ENCODE results near the gene CEP72.
"Not testable (repeated sequence)": the region's sequence is repeated elsewhere in the genome, so short reads cannot be mapped to it uniquely, and the experiment has no call there.

The CEP72 gene

DNA sequence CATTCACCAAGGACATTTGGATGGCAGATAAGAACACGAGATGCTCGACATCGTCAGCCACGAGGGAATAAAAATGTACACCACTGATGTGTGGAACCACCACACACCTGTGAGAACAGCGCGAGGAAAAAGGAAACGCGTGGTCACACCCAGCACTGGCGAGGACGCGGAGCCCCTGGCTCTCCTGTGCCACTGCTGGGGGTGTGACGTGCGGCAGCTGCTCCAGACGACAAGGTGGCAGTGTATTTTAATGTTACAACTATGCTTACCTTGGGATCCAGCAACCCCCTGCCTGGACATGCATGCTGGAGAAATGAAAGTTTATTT is 13.6 kb upstream of the CEP72 start:
- DNase-seq (ENCODE audit: low spot score), result no peak

DNA sequence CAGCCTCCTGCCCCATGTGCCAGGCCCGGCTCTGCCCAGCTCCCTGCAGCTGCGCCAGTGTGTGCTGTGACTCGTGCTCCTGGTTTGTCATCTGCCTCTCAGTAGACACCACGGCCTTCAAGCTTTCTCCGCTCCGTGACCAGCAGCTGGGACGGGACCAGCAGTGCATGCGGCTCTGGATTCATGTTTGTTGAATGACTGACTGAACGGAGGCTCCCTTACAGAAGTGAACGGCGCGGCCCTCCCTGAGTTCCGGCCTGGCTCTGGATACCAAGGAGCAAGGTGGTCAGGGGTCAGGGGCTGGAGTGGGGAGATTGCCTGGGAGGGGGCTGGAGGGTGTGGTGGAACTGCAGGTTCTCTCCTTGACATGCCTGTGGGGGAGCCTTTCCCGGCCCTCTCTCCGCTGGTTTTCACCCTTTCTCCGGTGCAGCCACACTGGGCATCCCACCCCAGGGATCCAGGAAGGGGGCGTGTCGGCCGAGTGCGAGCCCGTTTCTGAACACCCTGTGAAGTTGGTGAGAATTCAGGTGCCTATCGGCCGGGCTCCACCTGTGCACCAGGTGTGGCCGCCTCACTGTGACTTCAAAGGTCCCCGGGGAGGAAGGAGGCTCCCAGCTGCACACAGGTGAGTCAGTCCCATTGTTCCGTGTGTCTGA is 11.1 kb upstream of the CEP72 start:
- DNase-seq (ENCODE audit: low spot score), result no peak

DNA sequence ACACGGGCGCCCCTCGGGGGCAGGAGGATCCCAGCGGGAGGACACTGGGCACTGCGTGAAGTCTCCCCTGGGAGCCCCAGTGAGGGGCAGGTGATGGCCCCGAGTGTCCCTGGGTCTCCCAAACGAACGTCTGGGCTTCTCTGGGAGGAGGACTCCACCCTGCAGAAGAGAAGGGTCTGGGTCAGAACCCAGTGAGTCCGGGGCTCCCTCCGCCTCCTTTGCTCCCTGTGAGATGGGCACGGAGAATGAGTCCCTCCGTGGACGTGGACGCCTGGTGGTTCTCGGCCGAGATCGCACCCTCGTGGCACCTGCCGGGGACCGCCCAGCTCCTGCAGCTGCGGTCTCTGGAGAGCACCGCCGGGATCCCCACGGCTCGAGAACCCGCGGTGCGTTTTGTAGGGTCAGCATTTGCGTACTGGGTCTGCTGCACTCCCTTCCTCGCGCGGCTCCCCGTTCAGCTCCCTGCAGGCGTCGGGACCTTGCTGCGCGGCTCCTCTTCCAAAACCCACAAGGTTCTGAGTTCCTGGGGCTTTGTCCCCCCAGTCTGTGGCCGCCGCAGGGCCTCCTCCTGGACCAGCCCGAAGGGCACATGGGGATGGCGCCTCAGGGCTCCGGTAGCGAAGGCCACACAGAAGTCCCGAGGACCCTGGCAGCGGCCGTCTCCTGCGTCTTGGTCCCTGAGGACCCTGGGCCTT is 10.2 kb upstream of the CEP72 start:
- no peak for DNase-seq (ENCODE audit: low spot score)

DNA sequence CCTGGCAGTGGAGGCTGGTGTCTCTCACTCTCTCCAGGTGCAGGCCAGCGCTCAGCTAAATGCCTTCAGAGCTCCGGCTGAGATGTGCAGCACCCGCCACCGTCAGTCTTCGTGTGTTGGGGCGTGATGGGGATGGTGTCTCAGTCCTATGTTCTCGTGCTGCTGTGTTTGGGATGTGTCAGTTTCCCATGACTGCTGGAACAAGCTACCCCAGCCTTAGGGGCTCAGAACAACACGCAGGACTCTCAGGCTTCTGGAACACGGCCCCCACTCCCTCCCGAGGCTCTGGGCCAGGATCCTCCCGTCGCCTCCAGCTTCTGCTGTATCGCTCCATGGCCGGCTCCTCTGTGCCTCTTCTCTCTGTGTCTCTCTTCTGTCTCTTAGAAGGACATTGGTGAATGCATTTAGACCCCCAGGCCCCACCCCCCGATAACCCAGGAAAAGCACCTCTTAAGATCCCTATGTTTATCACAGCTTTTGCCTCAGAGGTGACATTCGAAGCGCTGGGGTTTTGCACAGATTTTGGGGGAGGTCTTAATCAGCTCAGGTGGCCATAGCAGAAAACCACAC is 9.6 kb upstream of the CEP72 start:
- DNase-seq (ENCODE audit: low spot score), result no peak

DNA sequence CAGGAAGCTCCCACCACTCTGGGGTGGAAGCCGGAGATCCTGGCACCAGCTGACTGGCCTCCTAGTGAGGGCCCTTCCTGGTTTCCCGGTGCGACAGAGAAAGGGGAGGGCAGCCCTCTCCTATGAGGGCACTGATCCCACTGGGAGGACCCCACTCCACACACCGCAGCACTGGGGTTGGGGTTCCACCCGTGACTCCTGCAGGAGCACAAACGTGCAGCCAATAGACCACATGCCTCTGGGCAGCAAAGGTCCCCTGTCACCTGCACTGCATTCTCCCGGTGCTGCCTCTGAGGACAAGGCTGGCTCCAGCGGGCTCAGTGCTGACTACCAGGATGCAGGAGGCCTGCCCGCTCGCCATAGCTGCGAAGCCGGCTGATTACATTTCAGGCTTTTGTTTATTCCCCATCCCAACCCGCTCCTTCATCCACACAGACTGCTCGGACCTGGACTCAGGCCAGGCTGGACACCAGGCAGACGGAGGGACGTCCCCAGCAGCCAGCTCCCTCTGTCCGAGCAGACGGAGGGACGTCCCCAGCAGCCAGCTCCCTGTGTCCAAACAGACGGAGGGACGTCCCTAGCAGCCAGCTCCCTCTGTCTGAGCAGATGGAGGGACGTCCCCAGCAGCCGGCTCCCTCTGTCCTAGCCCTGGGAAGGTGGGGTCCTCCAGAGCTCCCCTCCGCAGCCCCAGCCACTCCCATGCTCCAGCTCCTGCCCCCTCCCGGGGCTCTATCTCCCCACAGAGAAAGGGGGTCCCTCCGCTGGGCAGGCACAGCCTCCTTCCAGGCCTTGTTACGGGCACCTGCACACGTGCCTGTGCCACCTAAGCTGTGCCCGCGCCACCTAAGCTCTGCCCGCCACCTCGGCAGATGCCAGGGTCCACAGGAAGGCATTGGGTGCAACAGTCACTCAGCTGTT is 8.8 kb upstream of the CEP72 start:
- DNase-seq (ENCODE audit: low spot score), result no peak

DNA sequence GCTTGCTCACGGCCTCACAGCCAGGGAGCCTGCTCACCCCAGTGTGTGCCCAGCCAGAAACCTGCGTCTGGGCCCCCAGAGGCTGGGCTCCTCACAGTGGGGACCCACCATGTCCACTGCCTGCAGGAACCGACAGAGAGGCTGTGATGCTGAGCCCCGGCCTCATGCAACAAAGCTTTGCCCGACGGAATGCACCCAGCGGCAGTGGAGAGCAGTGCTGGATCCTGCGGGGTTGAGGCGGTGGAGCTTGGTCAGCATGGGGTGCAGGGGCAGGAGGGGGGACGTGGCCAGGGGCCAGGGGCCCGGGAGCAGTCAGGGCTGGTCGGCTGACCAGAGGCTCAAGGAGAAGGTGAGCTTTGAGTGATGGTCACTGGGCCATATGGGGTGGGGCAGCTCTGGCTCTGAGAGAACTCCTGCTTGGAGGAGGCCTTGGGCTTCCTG is 7.7 kb upstream of the CEP72 start:
- DNase-seq (ENCODE audit: low spot score), result no peak

DNA sequence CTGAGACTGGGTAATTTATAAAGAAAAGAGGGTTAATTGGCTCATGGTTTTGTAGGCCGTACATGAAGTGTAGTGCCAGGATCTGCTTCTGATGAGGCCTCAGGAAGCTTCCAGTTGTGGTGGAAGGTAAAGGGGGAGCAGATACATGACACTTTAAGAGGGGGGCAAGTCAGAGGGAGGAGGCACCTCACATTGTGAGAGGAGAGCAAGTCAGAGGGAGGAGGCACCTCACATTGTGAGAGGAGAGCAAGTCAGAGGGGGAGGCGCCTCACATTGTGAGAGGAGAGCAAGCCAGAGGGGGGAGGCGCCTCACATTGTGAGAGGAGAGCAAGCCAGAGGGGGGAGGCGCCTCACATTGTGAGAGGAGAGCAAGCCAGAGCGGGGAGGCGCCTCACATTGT is 7.0 kb upstream of the CEP72 start:
- not testable (repeated sequence) for DNase-seq (ENCODE audit: low spot score)

DNA sequence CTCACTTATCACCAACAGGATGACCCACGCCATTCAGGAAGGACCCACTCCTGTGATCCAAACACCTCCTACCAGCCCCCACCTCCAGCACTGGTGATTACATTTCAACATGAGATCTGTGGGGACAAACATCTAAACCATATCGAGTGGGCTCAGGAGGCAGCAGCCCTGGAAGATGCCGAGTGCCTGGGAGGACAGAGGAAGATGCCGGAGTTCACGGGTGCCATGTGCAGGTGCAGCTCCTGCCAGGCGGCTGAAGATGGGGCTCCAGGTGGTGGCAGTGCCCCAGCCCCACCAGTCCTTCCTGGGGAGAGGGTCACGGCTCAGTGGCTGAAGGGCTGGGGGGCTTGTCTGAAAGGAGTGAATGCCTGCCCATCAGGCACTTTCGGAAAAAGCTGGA is 6.1 kb upstream of the CEP72 start:
- DNase-seq (ENCODE audit: low spot score), result no peak

DNA sequence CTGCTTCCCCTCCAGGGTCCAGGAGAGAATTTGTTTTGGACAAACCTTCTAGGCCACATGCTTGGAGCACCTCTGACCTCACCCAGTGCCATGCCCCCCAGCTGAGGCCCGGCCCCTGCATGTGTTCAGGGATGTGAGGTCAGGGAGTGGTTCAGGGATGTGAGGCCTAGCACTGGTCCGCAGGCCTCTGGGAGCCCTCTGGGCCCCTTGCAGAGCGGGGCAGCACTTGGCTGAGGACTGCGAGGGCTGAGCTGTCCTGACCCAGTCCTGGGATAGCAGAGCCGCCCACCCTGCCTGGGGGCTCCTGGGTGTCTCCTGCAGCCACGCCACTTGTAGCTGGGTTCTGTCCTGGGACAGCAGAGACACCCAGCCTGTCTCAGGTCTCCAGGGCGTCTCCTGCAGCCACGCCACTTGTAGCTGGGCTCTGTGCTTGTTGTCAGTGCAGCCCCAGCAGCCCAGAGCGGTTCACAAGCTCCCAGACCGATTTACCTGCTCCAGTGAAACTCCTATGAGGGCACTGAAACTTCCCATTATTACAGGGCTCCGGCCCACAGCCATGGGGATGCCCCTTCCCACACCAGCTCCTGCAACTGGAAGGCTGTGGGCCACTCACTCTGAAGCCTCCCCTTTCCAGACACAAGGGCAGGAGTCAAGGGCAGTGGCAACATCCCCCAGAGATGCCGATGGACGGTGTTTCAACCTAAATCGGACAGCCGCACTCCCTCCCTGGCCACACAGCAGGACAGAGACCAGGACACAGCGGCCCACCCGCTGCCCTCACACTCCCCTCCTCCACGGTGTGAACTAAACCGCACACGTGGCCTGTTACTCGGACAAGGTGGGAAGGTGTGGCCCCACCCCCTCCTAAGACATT is 5.4 kb upstream of the CEP72 start:
- no peak for DNase-seq (ENCODE audit: low spot score)

DNA sequence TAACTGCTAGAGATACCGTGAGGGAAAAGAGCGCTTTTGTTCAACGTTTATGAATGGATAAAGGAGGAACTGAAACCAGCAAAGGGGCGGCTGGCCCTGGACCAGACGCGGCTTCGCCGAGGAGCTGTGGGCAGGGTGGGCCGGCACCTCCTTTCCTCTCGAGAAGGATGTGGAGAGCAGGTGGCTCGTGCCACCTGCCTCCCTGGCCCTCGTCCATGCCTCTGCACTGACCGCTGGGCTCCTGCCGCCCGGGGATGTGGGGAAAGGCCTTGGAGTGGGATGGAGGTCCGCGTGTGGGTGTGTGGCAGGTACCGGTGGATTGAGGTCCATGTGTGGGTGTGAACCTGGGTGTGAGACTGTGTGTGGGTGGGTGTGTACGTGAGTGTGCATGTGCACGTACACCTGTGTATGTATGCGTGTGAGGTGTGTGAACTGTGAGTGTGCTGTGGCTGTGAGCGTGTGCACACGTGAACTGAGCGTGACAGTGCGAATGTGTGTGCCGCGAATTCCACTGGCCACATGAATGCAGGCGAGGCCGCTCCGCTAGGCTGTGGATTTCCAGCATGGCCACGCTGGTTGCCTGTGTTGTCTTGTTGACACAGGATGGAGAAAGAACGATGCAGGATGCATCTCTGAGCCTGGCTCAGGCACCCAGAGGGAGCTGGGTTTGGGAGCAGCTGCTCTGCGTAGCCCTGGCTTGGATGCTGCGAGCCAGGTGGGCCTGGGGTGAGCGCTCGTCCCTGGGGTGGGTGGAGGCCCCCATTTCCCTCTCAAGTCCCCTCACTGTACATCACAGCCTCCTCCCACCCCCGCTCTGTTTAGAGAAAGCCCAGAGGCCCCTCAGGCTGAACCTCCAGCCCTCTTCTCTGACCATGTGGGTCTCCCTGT is 4.4 kb upstream of the CEP72 start:
- no peak for DNase-seq (ENCODE audit: low spot score)

DNA sequence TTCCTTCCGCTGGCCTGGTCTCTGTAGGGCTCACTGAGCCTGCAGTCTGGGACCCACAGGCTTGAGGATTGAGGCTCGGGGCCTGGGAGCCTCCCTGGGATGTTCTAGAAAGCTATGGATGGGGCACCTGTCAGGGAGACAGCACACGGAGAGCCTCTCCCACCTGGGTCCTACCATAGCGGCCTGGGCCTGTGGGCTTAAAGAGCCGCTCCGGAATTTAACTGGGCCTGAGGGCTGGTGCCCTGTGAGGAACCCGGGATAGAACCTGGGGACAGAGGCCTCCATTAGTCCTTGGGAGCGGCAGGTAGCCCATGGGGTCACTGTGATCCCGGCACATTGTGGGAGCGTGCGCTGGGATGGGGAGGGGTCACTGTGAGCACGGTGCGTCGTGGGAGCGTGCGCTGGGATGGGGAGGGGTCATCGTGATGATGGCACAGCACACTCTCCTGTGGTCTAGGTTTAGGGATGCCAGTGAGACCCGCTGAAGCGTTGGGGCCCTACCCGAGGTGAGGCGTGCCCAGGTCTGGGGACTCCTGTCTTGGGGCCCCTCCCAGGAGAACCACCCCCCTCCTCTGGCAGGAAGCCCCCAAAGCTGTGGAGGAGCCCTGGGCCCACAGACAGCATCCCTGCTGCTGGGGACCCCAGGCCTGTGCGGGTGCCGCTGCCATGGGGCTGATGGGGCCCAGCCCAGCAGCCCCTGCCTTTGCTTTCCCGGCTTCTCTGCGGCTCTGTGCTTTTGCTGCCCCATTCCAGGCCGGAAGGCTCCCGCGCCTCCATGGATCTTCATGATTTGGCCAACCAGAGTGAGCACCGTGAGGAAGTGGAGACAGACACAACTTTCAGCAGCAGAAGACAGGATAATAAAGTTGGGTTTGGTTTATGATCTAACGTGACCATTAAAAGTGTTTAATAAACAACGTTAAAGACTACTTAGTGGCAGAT is 3.4 kb upstream of the CEP72 start:
- DNase-seq (ENCODE audit: low spot score), result no peak

DNA sequence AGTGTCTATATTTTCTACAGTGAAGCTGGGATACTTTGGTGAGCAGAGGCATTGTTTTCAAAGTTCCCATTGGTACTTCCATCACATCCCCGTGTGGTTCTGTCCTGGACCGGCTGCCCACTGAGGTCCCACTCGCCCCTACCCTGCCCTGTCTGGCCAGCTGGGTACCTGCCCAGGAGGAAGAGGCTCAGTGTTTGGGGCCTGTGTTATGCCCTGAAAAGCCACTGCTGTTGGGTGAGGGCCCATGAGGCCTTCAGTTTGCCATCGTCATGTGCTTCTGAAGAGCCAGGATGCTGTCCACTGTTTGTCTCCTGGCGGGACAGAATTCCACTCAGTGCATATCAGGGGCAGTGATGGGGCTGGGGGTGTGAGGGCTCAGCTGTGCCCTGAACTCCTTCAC is 2.6 kb upstream of the CEP72 start:
- DNase-seq (ENCODE audit: low spot score), result no peak

DNA sequence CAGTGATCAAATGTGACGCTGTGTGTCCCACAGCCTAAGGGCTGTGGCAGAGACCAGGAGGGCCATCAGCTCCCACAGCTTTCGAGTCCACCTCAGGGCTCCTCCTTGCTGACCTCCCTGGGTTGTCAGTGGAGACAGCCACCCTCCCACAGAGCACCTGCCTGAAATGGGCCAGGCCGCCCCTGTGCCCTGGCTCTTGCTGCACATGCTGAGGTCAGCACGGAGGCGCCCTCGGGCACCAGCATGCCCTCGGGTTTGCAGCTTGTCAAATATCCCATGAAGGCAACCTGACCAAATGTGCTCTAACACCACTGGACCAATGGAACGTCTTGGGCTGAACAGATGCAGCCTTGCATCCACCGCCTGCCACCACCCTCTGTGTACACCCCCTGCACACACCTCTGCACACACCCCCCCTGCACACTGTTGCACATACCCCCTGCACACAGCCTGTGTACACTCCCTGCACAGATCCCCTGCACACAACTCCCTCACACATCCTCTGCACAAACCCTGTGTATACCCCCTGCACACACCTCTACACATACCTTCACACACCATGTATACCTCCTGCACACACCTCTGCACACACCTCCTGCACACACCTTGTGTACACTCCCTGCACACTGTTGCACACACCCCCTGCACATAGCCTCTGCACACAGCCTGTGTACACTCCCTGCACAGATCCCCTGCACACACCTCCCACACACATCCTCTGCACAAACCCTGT is 2.0 kb upstream of the CEP72 start:
- DNase-seq (ENCODE audit: low spot score), result no peak

DNA sequence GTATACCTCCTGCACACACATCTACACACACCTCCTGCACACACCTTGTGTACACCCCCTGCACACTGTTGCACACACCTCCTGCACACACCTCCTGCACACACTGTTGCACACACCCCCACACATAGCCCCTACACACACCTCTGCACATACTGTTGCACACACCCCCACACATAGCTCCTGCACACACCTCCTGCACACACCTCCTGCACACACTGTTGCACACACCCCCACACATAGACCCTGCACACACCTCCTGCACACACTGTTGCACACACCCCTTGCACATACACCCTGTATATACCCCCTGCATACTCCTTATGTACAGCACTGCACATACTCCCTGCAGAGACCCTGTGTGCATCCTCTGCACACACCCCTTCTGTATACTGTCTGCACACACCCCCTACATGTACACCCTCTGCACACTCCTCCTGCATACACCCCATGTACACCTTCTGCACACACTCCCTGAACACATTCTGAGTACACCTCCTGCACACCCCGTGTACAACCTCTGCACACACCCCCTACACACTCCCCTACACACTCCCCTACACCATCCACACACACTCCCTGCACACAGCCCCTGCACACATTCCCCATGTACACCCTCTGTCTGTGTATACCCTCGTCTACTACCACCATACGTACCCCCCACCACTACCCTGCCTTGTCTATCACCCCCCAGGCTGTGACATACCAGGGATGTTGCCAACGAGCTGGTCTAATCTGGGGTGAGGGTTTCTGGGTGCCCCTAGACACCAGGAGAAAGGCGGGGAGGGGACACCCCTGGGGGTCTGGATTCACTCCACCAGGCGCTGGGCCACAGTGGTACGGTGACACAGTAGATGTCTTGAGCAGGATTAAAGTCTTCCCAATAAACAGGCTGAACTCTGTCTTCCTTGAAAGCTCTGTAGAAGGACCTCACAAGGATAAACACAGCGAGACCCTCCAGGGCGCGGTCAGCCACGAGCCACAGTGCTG is 1.1 kb upstream of the CEP72 start:
- DNase-seq (ENCODE audit: low spot score), result no peak

DNA sequence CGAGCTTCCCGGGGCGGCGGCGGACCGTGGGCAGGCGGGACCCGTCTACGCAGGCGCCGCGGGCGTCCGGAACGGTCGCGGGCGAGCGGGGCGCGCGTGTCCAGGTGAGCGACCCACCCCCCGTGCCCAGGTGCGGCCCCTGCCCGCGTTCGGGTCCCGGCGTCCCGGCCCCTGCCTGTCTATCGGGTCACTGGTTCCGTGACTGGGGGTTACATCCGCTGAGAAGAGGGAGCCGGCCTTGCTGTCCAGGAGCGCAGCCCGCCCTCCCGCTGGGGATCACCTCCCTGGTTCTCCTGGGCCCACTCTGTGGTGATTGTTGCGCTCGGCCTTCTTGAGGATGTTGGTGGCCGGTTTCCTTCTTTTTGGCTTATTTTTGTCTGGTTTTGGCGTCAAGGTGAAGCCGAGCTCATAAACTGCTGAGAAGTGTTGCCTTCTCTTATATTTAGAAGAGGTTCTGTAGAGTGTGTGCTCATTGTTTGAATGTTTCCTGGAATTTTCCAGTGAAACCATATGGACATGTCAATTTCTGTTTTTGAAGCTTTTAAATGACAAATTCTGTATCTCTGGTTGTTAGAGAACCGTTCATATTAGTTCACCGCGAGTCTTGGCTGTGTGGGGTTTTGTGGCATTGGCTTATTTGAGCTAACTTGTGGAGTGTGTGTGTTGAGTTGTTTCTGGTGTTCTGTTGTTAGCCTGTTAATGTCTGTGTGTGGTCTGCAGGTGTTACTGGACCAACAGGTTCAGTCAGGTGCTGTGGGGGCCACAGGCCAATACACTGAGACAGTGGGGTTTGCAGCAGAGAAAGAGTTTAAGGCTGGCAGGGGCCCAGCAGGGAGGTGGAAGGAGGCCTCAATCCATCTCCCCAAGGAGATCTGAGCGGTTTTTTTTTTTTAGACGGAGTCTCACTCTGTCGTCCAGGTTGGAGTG is 621 bp downstream of the CEP72 start:
- DNase-seq (ENCODE audit: low spot score), result no peak

DNA sequence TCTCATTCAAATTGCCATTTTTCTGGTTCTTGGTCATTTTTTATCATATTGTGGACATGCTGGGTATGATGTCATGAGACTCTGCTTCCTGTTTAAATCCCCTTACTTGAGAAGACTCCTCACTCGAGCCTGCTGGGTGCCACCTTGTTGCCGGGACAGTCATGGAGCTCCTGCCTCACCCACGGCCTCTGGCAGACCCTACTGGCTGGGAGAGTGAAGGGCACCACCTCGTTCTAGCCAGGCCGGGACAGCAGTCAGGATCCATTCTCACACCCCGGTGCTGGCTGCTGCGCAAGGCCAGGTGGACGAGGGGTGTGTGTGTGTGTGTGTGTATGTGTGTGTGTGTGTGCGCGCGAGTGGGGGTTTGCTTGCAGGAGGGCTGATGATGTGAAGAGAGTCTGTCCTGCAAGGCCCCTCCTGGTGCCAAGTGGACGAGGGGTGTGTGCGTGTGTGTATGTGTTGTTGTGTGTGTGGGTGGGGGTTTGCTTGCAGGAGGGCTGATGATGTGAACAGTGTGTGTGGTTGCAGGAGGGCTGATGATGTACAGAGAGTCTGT is 4.4 kb downstream of the CEP72 start:
- DNase-seq (ENCODE audit: low spot score), result no peak

Measured in CD4-positive, alpha-beta T cell treated with Interleukin-6 at 100 ng/mL for 8 hours (primary cell).